Measurements from ENCODE around the gene LAMA3. TPM values are rescaled to one million over a fixed set of nuclear protein-coding genes. Genes with fewer than 3 reads are reported as not detected.

The LAMA3 gene, protein sequence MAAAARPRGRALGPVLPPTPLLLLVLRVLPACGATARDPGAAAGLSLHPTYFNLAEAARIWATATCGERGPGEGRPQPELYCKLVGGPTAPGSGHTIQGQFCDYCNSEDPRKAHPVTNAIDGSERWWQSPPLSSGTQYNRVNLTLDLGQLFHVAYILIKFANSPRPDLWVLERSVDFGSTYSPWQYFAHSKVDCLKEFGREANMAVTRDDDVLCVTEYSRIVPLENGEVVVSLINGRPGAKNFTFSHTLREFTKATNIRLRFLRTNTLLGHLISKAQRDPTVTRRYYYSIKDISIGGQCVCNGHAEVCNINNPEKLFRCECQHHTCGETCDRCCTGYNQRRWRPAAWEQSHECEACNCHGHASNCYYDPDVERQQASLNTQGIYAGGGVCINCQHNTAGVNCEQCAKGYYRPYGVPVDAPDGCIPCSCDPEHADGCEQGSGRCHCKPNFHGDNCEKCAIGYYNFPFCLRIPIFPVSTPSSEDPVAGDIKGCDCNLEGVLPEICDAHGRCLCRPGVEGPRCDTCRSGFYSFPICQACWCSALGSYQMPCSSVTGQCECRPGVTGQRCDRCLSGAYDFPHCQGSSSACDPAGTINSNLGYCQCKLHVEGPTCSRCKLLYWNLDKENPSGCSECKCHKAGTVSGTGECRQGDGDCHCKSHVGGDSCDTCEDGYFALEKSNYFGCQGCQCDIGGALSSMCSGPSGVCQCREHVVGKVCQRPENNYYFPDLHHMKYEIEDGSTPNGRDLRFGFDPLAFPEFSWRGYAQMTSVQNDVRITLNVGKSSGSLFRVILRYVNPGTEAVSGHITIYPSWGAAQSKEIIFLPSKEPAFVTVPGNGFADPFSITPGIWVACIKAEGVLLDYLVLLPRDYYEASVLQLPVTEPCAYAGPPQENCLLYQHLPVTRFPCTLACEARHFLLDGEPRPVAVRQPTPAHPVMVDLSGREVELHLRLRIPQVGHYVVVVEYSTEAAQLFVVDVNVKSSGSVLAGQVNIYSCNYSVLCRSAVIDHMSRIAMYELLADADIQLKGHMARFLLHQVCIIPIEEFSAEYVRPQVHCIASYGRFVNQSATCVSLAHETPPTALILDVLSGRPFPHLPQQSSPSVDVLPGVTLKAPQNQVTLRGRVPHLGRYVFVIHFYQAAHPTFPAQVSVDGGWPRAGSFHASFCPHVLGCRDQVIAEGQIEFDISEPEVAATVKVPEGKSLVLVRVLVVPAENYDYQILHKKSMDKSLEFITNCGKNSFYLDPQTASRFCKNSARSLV (N-terminal part only)
- 1.2 TPM for polyA plus RNA-seq (2012; ENCODE audit: insufficient read depth, insufficient read length)

DNA sequence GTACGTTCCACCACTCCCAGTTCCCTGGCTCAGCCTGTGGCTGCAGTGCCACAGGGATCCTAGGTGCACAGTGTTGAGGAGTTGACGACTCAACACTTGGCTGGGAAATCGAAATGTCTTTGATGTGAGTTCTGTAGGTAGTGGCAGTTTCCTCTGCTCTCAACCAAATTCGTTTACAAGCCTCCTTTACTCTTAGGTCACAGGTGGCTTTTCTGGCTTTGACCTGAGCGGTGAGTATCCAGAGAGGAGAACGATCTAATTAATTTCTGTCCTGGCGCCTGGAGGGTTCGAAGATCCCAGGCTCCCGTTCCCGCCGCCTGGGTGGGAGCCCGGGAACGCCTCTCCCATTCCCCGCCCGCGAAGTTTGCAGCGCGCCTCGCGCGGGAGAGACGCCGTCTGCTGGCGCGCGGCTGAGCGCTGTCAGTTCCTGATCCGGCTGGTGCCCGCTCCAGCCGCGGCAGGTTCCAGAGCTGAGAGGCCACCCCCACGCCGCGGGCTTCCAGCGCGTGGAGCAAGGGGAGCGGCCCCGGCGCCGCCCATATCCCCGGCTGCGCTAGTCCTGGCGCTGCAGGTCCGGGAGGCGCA, at the start of gene LAMA3:
TSS of gene LAMA3 (plus strand) at position 423 of the 585 bp plus-strand sequence. CDS start 231 bp downstream, outside the sequence.
- no peak for DNase-seq (ENCODE audit: low read depth, low spot score)
- H3K4me3 ChIP-seq (ENCODE audit: low read length): peak within 1 kb of the TSS; percentile 13

GRCh38 chr18:23640052-23640451, 49.2 kb upstream of the LAMA3 start:
- no peak for DNase-seq (ENCODE audit: low read depth, low spot score)
- no peak overlapping the region for H3K4me3 ChIP-seq (ENCODE audit: low read length)

DNA sequence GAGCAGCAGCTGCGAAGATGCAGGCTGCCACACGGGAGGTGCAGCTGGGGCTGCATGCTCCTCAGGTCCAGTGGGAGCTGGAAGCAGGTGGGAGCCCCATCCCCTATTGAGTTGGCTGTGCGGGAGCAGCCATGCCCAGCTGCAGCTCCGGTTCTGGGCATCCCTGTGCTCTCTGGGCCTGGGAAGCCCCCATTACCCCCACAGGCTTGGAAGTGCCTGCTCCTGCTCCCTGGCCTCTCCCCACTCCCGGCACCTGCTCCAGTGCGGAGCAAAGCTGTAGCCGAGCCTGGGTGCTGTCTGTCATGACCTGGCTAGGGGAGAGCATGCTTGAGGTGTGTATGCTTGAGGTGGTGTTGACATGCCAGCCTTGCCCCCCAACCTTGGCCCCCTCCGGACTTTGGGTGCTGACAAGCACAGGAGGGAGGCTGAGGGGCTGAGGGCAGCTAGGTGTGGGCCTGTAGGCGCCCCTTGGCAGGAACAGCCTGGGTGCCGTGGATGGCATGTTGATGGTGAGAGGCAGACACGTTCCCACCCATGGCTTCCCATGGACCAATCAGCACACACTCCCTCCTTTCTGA, 48.0 kb upstream of the LAMA3 start:
- no peak for DNase-seq (ENCODE audit: low read depth, low spot score)
- H3K4me3 ChIP-seq (ENCODE audit: low read length): no peak overlapping the region

DNA sequence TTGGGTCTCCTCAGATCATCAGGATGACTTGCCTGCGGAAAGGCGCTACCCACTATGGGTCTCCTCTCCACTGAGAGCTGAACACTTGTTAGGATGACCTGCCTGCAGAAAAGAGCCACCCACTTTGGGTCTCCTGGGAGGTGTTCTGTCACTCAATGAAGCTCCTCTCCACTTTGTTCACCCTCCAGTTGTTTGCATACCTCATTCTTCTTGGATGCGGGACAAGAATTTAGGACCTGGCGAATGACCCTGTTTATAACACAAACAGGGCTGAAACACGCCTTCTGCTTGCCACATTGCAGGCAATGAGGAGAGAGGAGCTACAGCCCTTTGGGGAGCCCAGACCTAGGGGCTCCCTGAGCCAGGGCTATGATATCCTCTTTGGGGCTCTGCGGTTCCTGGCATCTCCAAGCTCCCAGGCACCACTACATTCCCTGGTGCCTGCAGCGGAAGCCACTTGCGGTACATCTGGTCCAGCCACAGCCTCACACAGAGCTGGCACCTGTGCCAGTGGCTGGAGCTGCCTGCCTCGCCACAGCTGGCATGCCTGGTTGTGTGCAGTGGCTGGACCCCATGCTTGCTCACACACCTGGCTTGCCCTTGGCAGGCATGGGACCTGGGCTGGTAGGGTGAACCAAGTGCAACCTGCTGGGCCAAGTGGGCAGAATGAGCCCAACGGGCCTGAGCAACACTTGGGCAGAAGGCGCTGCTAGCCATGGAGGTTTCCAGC, 47.2 kb upstream of the LAMA3 start:
- H3K4me3 ChIP-seq (ENCODE audit: low read length): no peak overlapping the region
- DNase-seq (ENCODE audit: low read depth, low spot score): no peak

DNA sequence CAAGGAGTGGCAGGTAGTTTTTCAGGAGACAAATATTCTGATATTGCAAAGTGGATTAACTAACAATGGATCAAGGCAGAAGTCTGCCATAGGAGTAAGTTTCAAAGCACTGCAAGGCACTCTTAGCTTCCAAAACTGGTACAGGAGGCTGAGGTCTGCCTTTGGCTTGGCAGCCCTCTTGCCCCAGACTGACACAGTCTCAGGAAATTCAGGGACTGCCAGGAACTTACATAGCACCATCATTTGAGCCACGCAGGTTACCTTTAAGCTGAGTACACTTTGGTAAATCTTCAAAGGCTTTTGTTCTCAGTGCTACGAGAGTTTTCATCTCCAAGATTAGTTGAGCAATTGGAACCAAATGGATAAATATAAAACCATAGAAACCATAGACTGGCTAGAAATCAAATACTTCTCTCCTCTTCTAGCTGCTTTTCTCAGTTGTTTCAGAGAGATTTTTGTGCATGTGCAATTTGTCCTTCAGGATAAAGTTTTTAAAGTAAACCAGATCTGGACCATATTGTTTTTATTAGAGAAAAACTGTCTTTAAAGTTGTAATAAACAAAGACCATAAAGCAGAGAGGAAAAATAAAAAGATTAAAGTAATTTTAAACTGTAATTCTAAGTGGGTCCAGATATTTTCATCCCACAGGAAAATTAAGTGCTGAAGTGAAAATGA, 45.3 kb upstream of the LAMA3 start:
- no peak overlapping the region for H3K4me3 ChIP-seq (ENCODE audit: low read length)
- DNase-seq (ENCODE audit: low read depth, low spot score): no peak

DNA sequence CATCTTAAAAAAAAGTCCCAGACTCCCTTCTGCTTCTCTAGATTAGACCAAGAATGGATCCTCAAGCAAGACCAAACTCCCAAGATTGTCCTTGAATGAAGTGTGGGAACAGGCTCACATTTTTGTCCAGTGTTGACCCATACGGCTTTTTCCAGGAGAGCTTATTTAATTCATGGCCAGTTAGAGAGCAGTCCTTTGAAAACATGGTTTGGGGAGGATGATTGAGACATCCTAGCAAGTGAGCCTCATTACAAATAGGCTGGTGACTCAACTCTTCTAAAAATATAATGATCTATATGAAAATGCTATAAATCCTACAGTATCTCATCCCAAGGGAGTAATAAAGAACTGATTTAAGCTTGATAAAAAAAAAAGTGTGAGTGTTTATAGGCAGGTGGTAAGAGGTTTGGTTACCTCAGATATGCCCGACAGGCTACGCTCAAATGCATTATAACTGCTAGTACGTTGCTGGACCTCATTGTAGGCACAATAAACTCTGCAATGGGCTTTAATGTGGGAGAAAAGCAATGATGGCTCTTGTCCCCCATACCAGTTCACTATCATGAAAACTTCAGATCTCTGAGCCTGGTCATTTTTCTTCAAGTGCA, 43.6 kb upstream of the LAMA3 start:
- no peak for DNase-seq (ENCODE audit: low read depth, low spot score)
- H3K4me3 ChIP-seq (ENCODE audit: low read length): no peak overlapping the region

GRCh38 chr18:23646282-23646681, 43.0 kb upstream of the LAMA3 start:
- H3K4me3 ChIP-seq (ENCODE audit: low read length): no peak overlapping the region
- DNase-seq (ENCODE audit: low read depth, low spot score): no peak

DNA sequence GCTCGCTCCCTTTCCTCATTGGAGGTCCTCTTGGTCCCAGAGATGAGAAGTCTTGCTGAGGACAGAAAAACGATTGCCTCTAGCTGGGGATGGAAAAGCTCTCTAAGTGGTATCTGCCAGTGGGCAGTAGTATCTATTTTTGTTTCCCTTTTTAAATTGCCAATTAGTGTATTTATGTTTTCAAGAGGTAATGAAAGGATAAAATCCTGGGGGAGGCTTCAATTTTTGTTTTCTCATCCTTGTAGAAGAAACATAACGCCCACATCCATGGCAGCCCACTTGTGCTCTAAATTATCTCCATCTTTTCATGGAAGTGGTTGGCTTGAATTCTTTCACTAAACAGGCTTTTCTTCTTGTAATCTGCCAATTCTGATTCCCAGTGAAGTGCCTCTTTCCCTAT, 40.8 kb upstream of the LAMA3 start:
- DNase-seq (ENCODE audit: low read depth, low spot score): no peak
- H3K4me3 ChIP-seq (ENCODE audit: low read length): no peak overlapping the region

GRCh38 chr18:23648940-23649607, 40.2 kb upstream of the LAMA3 start:
- no peak for DNase-seq (ENCODE audit: low read depth, low spot score)
- H3K4me3 ChIP-seq (ENCODE audit: low read length): no peak overlapping the region

- H3K4me3 ChIP-seq (ENCODE audit: low read length): no peak overlapping the region
- DNase-seq (ENCODE audit: low read depth, low spot score): no peak
Observed at GRCh38 chr18:23650968-23651927, 38.0 kb upstream of the LAMA3 start.

DNA sequence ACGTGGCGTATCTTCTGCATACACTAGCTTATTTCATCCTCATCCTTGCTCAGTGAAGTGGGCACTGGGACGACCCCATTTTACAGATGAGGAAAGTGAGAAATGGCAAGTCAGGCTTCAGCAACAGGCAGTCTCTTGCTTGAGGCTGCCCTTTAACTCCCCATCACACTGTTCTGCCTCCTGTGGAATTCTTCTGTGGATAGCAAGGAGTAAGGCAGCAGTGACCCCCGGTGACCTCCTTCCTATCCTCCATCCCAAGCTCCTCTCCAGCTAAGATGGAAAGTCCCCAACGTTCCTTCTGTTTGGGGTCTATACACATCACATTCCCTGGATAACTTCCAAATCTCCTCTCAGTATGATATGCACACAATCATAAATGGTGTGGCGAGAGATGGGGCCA, 37.0 kb upstream of the LAMA3 start:
- no peak for DNase-seq (ENCODE audit: low read depth, low spot score)
- no peak overlapping the region for H3K4me3 ChIP-seq (ENCODE audit: low read length)

- DNase-seq (ENCODE audit: low read depth, low spot score): no peak
- no peak overlapping the region for H3K4me3 ChIP-seq (ENCODE audit: low read length)
Observed at GRCh38 chr18:23658285-23658684, 31.0 kb upstream of the LAMA3 start.

DNA sequence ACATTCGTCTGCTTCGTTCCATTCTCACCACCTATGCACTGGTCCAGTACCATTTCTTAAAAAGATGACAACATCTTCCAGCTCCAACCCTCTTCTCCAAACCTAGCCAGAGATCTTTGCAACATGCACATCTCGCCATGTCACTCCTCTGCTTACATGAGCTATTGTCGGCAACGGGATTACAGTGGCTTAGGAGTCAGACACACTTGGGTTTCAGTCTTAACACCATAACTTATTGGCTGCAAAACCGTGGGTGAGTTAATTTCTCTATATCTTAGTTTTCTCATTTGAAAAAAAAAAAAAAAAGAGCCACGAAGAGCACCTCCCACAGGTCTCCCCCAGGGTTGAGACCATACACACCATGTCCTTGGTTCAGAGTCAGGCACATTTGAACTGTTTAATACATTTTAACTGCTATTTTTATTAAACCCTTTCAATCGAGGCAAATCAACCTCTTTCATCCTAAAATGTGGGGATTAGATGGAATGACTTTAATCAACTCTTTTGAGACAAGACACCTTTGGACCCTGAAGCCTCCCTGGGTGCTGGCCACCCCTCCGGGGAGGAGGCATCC, 27.4 kb upstream of the LAMA3 start:
- no peak overlapping the region for H3K4me3 ChIP-seq (ENCODE audit: low read length)
- DNase-seq (ENCODE audit: low read depth, low spot score): no peak

DNA sequence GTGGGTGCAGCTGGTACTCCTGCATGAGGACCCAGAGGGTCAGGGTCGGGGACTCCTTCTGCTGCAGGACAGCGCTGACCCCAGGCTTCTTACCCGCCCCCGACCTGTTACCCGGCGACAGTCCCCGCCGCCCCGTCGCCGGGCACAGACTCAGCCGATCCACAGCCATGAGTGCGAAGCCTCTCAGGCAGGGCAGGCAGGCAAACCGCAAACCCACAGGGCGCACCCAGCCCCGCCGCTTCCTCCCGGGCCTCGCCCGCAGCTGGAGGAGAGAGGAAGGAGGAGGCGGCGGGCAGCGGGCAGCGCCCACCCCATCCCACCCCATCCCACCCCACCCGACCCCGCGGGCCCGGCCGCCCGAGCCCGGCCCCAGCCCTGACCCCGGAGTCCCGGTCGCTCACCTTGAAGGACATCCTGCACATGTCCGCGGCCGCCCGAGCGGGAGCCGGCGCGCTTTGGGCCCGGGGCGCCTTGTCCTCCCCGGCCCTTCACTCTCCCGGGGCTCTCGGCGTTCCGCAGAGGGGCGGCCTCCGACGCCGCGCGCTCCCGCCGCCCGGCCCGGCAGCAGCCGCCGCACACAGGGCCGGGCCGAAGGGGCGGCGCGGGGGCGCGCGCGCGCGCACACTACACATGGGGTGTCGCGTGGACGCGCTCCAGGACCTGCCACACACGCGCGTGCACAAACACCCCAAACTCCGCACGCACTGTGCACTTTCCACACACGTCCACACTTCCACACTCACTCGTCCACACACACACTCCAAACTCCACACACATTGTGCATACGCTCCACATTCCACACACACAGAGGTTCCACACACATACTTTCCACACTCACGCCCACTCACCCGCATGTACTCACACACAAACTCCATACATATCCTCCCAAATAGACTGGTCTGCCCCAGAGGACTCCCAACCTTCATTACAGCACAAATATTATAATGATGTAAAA, 26.7 kb upstream of the LAMA3 start, which contains the start of gene ANKRD29:
TSS of gene ANKRD29 (minus strand) at position 603 of the 955 bp plus-strand sequence. CDS start at position 422, 181 bp downstream.
- peak; percentile 28 for DNase-seq (ENCODE audit: low read depth, low spot score)

More for the DNA sequence above, 26.7 kb upstream of the LAMA3 start, which contains the start of gene ANKRD29:
- peak within 1 kb of the TSS; percentile 13; the same call in 1 of the 2 replicates for H3K4me3 ChIP-seq (ENCODE audit: low read length)

Data from Jurkat, Clone E6-1 (cell line).